SKM-1 (cell line): ENCODE measurements around the gene PFDN6.

Experiments
- DNase-seq: peaks from one replicate; lab custom pipeline; 2025; ENCODE audit not compliant: unreplicated experiment; lab: John Stamatoyannopoulos, UW

PFDN6 gene

GRCh38 chr6:33315793-33316602 is 26.6 kb downstream of the PFDN6 start:
- DNase-seq, result no peak

GRCh38 chr6:33316603-33317418 is 27.4 kb downstream of the PFDN6 start:
- DNase-seq, result no peak

DNA sequence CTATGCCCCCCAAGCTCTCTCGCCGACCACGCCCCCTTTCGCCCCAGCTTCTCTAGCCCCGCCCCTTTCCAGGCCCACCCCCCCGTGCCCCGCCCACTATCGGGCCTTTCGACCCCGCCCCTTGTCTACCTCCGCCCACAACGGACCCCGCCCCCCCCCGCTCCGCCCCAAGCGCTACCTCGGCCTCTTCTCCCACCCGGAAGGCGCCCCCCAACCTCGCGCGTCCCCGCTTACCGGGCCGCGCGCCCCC is 27.9 kb downstream of the PFDN6 start:
- DNase-seq, result peak; percentile 41

DNA sequence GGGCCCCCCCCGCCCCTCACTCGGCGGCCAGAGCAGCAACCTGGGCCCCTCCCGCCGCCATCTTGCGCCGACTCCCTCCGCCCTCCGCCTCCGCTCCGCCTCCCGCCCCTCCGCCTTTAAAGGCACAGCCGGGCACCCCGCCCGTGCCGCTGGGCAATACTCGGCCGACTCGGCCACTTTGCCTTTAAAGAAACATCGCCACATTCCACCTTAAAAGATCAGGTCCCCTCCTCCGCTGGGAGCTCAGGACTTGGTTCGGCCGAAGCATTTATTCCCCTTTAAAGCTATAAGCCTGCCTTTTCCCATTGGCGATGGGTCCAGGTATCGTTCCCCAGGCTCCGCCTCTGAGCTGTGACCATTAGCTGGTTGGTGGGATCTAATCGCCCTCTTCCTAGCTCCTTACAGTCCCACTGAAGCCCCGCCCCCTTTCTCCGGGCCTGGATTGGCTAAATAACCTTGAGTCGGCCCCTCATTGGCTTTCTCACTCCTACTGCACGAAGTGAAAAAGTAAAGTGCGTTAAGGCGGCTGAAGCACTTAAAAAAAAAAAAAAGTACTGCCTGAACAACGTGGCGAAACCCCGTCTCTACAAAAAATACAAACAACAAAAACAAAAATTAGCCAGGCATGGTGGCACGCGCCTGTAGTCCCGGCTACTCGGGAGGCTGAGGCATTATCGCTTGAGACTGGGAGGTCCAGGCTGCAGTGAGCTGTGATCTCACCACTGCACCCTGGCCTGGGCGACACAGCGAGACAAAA is 28.4 kb downstream of the PFDN6 start, which contains the start of gene ZBTB22:
TSS of gene ZBTB22 (minus strand) at position 76 of the 757 bp plus-strand sequence. CDS start 828 bp downstream, outside the sequence.
- DNase-seq, result peak; percentile 94

GRCh38 chr6:33318426-33319073 is 29.1 kb downstream of the PFDN6 start:
- no peak for DNase-seq

DNA sequence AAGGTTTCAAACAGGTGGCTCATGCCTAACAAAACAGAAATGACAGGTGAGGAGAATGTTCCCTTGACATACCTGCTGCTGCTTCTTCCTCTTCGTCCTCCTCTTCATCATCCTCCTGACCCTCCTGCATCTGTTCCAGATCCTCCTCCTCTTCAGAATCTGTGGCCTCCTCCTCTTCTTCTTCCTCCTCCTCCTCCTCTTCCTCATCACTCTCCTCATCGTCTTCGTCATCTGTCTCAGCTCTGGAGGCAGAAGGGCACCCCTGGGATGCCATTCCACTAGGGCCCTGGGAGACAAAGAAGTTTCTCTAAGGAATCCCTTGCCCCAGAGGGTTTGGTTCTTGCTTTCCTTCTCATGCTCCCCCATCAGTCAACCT is 30.5 kb downstream of the PFDN6 start:
- DNase-seq, result no peak

- DNase-seq, result no peak
These were observed 31.1 kb downstream of the PFDN6 start for GRCh38 chr6:33320315-33321181.

DNA sequence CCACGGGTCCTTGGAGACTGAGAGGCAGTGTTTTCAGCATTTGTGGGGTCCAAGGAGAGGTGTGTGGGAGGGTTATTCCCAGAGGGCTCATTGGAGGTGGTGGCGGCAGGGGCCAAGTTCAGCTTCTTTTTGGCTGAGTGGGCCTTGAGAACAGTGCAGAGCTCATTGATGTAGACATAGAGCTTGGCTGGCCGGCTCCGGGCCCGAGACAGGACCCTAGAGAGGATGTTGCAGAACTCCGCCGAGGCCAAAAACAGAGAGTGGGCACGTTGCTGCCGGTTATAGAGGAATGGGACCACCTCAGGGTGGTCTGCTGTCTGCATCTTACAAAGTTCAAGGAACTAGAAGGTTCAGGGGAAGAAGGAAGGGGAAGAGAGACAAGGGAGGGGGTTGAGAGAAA is 31.8 kb downstream of the PFDN6 start:
- no peak for DNase-seq

DNA sequence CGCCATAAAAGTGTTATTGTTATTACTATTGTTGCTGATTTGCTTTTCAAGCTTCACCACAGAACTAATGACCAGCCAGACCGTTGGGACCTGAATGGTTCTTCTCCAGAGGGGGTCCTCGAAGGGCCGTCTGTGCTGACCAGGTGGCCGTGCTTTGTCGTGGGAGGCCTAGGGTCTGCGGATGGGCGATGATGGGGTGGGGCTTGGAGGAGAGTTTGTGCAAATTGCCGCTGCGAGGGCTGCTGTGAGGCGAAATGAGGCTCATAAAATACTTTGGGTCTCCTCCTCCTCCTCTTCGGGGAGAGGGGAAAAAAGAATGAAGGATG is 34.2 kb downstream of the PFDN6 start:
- no peak for DNase-seq

DNA sequence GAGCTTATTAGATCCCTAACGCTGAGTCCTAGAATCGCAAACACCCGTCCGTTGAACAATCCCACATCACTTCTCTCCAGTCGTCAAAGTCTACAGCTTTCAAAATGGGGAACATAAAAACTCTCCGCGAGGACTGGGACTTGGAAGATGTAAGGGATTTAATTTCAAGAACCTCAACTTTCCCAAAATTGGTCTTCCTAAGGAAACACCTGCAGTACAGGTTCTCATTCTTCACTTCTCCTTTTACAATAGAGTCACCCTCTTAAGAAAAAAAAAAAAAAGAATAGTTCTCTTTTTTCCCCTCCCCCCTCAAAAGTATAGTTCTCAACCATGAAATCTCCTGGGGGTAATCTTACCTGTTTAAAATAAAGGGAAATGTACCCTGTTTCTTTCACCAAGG is 34.7 kb downstream of the PFDN6 start:
- peak; percentile 22 for DNase-seq

- no peak for DNase-seq
These were observed 39.7 kb downstream of the PFDN6 start for GRCh38 chr6:33329058-33329457.

GRCh38 chr6:33330736-33331135 is 41.3 kb downstream of the PFDN6 start:
- no peak for DNase-seq

GRCh38 chr6:33333666-33334065 is 44.3 kb downstream of the PFDN6 start:
- no peak for DNase-seq

GRCh38 chr6:33335916-33336315 is 46.5 kb downstream of the PFDN6 start:
- no peak for DNase-seq

- DNase-seq, result no peak
These were observed 47.1 kb downstream of the PFDN6 start for GRCh38 chr6:33336495-33336894.

DNA sequence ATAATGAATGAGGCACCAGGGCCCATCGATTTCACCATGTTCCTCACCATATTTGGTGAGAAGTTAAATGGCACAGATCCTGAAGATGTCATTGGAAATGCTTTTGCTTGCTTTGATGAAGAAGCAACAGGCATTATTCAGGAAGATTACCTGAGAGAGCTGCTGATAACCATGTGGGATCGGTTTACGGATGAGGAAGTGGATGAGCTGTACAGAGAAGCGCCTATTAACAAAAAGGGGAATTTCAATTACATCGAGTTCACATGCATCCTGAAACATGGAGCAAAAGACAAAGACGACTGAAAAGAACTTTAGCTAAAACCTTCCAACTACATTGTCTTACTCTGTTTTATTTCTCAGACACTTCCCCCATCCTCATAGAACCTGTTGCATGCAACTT is 49.8 kb downstream of the PFDN6 start:
- DNase-seq, result no peak
